ENCODE measurements around the gene ROBO1.
"Not testable (repeated sequence)": the region's sequence is repeated elsewhere in the genome, so short reads cannot be mapped to it uniquely, and the experiment has no call there.

Gene ROBO1

DNA sequence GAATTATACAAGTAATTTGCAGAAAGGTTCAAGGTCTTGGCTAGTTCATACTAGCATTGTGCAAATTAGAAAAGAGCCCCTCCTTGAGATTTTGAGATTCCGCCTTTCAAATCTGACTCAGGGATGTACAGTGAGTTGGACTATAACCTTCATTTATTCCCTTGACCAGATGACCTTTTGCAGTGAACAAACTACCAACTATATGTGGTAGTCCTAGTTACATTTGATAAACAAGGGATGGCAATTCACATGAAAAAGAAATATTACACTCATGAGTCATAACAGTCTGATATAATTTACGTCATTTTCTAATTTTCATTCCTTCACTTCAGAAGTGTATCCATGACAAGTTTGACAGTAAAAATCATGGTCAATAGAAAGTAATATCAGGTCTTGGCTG lies 860.4 kb downstream of the ROBO1 start:
- DNase-seq (ENCODE audit: low spot score): no peak

DNA sequence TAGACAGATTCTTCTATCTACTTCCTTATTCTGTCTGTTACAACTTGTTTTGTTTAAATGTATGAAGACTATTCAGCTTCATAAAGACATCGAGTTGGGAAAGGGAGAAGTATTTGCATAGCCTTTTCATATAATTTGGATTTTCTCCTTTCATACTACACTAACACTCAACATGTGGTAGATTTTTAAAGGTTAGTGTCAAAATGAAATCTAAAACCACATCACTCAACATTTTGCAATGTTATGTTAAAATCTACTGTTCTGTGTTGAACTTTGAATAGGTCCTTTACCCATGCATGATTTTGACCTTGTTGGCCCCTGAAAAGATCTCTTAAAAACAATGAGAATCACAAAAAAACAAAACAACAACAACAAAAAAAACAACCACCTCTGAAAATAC lies 860.9 kb downstream of the ROBO1 start:
- no peak for DNase-seq (ENCODE audit: low spot score)

DNA sequence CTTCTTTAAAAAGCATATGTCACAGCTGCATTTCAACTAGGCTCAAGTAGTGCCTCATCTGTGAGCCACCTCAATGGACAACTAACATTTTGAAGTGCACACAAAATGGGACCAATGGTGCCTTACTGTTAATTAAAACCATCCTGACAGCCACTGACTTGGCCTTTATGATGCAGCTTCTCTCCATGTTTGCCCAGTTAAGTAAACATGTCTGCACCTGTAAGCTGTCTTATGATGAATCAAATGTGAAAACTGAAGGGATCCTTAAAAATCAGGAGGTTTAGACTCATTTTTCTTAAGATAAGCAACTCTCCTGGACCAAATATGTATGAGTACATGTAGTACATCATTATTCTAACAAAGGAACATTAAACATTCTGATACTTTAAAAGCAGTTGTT lies 861.6 kb downstream of the ROBO1 start:
- no peak for DNase-seq (ENCODE audit: low spot score)

DNA sequence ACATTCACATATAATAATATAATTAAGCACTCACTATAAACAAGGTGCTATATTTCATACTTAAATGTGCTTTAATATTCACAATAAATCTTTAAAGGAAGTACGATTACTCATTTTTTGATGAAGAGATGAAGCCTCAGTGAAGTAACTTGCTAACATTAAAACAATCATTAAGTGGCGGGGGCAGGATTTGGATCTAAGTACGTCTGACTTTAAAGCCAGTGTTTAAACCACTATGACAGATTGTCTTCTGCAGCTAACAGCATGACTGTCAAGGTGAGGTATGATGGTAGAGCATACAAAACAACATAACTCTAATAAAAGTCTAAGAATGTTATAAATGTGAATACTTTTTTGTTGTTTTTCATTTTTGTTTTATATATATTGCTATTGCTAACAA lies 862.1 kb downstream of the ROBO1 start:
- DNase-seq (ENCODE audit: low spot score): no peak

DNA sequence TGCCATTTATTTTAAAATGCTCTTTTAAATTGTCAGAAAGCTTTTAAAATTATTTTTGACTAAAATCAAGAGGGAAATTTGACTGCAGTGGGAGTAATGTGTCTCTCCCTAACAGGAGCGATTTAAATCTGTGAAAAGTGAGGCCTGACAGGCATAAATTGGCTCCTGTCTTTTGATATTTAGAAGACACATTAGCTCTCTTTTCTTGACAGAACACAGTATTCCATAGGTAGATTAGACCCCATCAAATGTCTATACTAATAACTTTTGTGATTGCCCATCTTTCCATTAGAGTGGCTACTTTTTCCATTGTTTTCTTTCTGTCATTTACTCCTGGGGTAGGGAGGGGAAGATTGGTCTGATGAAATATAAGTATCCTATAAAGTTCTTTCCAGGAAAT lies 866.3 kb downstream of the ROBO1 start:
- no peak for DNase-seq (ENCODE audit: low spot score)

DNA sequence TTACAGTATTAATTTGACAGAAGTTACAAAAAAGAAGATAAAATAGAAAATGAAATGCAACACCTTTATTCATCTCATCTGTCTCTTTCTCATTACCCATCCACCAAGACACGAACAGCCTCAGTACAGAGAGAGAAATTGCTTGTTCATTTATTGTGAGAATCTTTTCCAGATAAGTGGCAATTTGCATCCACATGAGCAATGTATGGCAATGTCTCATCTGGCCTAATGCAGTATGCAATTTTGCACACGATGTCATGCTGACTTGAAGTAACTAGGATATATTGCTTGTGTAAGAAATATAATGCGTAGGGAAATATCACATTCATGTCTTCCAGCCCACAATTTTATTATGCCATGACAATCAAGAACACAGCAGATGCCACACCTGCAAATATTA lies 866.9 kb downstream of the ROBO1 start:
- DNase-seq (ENCODE audit: low spot score): no peak

DNA sequence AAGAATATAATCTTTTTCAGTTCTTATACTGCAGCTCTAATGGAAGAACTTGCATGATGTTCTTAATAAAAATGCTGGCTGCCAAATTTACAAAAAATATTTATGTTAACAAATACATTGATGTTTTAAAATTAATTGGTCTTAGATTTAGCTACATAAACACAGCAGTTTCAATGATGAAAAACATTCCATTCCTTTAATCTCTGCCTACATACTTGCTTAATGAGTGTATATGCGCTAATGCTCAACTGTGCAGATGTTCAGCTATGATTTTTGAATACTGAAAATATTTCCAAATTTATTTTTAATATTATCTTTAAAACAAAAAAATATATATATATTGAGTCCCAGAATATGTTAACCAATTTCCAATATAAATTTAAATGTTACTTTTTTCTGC lies 867.4 kb downstream of the ROBO1 start:
- no peak for DNase-seq (ENCODE audit: low spot score)

DNA sequence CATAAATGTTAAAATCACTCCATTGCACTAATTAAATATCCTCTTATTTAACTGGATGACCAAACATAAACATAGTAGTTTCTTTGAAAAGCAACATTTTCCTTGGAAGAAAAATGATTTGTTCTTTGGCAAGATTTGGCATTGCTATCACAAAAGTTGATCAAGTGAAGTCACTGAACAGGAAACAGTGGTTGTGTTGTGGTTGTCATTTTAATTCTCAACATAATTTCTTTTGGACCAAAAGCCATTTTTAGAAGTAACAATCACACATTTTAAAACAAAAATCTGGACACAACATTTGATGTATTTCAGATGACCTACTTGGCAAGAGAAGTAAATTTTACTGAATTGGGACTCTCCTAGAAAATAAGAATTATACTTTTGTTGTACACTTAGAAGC lies 872.3 kb downstream of the ROBO1 start:
- DNase-seq (ENCODE audit: low spot score): no peak

DNA sequence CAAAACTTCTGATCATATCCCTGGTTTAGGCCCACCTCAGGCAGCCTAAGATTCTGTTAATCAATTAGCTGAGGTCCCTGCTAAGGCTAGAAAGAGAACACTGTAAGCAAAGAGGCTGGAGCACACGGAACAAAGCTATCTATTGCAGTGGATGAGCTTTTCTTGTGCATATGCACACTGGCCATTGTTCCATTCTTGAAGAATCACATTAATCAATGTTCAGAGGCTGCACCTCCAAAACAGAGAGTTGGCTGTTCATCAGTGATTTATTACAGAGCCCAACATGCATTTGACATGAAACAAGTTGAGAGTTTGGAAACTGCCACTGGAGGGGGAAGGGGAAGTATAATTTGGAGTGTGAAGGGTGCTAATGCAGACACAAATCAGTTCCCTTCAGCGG lies 873.0 kb downstream of the ROBO1 start:
- no peak for DNase-seq (ENCODE audit: low spot score)

DNA sequence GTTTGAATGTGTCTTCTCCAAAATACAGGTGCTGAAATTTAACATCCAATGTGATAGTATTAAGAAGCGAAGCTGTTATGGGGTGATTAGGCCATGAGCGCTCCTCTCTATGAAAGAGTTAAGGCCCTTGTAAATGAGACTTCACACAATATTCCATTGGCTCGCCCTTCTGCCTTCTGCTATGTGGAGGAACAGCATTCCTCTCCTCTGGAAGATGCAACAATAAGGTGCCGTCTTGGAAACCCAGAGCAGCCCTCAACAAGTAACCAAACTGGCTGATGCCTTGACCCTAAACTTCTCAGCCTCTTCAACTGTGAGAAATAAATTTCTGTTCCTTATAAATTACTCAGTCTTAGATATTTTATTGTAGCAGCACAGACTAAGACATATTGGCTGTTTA lies 874.6 kb downstream of the ROBO1 start:
- no peak for DNase-seq (ENCODE audit: low spot score)

DNA sequence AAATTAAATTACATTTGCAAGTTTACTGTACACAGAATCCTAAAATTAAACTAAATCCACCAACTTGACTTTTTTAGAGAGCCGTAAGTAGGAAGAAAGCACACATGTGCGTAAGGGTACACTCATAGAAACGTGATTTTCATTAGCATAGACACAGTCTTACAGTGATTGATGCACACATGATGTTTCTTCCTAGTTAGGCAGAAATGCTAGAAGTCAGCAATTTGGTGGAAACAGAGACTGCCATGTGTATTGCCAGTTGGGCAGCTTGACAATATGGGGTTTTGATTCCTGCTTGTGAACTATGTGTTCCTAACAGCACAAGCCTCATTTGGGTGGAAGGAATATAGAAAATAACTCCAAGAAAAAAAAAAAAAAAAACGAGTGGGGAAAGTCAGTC lies 878.5 kb downstream of the ROBO1 start:
- no peak for DNase-seq (ENCODE audit: low spot score)

DNA sequence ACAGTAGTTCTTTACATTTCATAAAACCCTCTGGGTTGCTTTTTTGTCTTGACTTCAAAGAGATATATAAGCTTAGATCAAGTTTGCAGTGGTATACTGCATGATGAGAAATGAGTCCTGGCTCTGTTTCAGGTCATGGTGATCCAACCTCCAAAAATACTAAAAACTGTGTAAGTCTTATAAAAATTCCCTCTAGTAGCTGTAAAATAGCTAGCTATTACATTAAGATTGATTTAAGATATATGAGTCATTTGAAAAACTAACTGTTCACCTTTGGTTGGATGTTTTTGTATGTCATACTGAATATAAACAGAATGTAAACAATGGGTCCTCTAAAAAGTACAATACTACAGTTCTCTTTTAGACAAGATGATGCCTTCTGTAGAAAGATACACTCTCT lies 879.2 kb downstream of the ROBO1 start:
- DNase-seq (ENCODE audit: low spot score): no peak

DNA sequence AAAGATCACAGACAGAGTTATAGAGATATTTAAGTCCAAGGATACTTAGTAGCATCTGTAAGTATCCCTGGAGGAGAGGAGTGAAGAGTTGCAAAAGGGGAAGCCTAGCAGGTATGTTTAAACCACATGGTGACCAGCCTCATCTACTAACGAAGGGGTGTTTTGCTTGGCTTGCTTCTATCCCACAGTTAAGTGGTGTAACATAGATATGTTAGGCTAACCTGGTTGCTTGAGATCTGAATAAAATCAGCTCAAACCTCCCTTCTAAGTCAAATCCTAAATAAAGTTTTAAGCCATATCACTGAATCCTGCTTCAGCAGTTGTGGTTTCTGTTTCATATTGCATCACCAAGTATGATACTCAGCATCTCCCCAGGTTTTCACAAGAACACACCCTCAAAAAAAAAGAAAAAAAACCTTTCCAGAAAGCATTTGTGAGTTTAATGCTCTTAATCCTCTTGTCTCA lies 880.2 kb downstream of the ROBO1 start:
- DNase-seq (ENCODE audit: low spot score): no peak

DNA sequence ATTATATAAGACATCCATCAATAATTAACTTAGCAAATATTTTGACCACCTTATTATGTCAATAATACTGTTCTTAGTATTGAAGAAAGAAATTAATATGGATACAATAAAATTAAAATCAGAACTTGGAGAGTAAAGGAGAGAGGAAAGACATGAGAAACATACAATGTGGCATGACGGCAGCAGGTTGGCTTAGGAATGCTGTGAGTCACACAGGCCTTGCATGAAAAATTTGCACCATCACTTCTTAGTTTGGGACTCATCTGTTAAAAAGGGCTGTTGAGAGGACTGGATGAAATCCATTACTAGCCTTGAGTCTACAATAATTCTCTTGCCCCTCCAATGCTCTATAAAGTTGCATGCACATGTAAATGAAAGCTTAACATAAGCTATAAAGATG lies 880.8 kb downstream of the ROBO1 start:
- DNase-seq (ENCODE audit: low spot score): no peak

DNA sequence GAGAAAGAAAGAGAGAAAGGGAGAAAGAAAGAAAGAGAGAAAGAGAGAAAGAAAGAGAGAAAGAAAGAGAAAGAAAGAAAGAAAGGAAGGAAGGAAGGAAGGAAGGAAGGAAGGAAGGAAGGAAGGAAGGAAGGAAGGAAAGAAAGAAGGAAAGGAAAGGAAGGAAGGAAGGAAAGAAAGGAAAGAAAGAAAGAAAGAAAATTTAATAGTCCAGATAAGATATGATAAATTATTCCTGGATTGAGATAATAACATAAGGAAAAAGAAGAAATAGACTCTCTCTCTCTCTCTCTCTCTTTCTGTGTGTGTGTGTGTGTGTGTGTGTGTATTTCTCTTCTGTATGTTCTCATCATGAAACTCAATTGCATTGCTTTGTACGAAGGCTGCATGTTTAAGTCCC lies 883.2 kb downstream of the ROBO1 start:
- not testable (repeated sequence) for DNase-seq (ENCODE audit: low spot score)

DNA sequence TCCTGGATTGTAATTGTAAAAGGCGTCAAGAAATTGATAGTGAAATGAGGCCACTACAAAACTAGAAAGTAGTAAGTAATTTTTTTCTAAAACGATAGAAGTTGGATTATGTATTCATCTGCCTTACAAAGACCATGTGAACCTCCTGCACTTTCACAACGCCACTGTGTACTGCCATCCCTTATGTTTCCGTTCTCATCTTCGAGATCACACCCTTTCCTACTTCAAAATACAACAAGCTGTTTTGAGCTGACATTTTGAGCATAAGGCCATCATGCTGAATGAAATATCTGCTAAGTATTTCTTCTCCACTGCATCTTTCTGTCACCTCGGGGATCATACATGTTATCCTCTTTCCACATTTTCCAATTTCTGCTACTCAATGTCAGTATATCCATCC lies 885.5 kb downstream of the ROBO1 start:
- DNase-seq (ENCODE audit: low spot score): no peak

DNA sequence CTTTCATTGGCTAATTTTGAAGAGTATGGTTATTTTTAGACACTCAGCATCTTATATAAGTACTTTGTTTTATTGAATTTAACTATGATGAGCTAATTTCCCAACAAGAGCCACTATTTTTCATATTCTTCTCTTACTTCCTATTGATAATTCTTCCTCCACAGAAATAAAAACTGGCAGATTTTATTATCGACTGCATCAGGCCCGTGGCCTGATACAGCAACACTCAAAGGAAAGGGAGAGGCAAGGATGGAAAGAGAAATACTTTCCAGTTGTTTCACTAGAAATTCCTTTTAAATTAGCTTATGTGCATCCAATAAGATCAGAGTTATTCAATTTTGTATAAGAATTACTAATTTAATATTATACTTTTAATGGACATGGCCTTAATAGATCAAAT lies 886.3 kb downstream of the ROBO1 start:
- no peak for DNase-seq (ENCODE audit: low spot score)

DNA sequence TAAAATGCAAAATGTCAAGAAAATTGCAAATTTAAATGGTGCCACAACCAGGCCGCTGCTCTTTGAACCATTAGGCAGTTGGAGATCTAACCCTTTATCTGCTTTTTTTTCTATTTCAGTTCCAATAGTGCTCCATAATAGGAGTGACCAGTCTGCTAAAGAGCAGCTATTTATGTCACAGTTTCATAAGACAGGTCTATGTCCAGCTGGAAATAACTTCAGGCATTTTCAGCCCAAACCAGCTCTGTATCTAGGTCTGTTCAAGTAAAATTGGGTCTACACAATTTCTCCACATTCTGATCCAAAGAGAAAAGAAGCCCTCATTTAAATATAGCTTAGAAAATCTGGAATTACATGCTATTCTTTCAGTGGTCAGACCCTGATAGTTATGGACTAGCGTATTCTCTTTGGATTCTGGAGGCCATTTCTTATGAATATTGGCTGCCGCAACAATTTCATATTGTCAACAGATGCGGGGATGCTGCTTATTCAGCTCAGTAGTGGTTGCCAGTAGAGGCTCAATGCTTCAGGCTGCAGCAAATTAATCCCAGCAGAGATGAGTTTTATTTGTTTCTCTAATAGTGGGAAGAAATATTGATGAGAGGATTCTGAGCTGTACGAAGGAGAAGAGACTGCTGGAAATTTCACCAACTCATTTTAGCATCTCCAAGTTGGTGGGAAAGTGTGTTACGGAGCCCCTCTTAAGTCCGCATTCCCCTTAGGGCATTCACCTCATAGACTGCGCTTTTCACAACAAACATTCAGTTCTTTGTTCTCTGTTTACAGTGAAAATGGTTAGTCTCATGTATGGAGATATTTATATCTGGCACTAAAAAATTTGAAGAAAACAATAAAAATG lies 887.0 kb downstream of the ROBO1 start:
- DNase-seq (ENCODE audit: low spot score): no peak

DNA sequence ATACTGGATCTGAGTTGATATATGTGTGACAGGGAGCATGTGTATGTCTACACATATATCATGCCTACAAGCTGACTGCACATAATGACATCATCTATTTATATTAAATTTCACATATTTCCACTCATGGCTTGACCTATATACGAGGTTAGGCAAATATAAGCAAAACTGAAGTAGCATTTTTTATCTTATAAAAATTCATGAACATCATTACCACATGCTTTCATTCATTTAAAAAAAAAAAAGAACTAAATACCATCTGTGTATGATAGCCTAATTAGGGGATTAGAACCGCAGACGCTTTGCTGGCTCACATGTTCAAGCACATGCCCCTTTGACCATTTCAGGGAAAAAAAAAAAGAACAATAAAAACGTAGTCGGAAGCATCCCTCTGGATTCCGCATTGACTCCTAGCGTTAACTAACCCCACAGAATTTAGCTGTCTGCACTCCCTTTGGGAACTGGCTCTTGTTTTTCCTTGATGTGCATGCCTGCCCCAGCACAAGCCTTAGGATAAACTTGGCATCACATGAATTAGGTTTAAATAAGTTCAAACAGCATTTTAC lies 888.4 kb downstream of the ROBO1 start:
- DNase-seq (ENCODE audit: low spot score): no peak

DNA sequence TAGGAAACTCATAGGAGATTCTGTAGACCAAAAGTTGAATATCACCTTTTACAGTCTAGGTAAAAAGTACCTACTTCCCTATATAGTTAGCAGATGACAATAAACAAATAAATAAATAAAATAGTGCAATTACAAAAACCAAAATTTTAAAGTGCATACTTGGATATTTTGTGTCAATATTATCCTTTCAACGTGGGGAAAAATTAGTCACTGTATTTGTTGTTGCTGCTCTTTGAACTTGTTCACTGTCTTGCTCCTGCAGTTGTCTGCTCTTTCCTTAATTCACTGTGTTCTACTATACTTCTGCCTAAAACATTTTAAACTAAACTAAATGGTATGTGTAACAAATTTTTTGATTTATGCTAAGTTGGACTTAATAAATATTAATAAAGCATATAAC lies 889.0 kb downstream of the ROBO1 start:
- no peak for DNase-seq (ENCODE audit: low spot score)

DNA sequence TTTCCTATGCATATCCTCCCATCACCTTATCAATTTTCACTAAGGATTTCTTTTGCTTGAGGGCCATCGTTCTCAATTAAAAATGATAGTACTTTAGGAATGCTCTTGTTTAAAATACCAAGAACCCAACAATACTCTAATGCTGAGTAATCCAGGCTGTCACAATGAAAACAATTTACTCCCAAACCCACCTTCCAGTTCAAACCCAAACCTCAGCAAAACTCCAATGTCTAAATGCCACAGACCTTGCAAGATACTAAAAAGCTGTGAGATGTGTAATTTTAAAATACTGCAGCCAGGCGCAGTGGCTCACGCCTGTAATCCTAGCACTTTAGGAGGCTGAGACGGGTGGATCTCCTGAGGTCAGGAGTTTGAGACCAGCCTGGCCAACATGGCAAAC lies 889.8 kb downstream of the ROBO1 start:
- no peak for DNase-seq (ENCODE audit: low spot score)

DNA sequence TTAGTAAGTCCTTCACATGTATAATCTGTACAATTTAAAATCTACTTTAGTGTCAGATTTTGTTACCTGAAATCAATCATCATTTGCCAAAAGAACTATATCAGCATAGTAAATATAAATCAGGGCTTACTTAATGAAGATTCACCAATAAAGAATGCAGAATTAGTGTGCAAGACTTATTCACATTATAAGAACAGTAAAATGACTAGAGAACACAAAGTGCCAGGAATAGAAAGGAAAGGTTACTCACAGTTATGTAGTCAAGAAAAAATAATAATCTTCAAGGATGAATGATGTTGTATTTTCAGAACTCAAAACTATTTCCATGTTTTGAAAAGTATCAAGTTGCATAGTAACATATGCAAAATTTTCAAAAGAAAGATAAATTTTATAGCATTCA lies 891.9 kb downstream of the ROBO1 start:
- DNase-seq (ENCODE audit: low spot score): no peak

DNA sequence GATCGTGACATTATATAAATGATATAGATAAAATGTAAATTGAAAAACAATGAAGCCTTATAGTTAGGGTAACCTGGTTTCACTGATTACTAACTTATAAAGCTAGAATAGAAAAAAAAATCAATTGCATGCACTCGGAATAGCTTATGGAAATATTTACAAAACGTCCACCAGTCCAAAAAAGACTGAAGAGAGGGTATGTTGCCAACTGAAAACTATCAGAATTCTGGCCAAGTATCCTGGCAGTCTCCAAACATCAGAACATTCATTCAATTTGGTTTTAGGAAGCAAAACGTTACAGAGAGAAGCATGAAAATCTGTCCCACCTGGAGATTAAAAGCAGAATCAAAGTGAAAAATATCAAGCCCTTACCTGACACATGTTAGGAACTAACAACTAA lies 892.4 kb downstream of the ROBO1 start:
- DNase-seq (ENCODE audit: low spot score): no peak

DNA sequence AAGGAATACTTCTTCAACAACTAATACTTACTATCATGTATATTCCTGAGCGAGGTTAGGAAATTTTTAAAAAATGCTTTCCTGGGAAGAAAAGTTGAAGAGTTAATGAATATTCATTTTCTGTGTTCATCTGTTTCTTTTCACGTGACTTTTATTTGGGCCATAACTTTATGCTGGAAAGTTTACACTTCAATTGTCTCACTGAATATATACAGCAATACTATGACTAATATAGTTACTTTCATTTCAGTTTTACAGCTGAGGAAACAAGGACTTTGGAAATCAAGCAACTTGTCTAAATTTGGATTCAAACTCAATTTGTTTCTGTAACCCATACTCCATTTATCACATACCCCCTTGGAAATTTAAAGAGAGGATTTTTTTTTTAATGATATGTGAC lies 894.2 kb downstream of the ROBO1 start:
- DNase-seq (ENCODE audit: low spot score): no peak

Measured in hepatic stellate cell (primary cell).